Forelimb muscle (tissue), 1 donor: ENCODE data around the gene WWTR1. TPM values are rescaled to one million over a fixed set of nuclear protein-coding genes. Genes with fewer than 3 reads are reported as not detected.

Source experiments
- DNase-seq: peaks from one replicate; pipeline ENCODE4 v3.0.0-alpha.2; 2013; ENCODE audit warnings: low read depth
- polyA plus RNA-seq: library from polyadenylated mRNA; unstranded; fragments of 120-200 nt; gene quantifications from one replicate; pipeline ENCODE4 v1.2.1, GENCODE V29; 2013; ENCODE audit not compliant: insufficient read length

Gene WWTR1
- polyA plus RNA-seq, 1 donor, result 71.8 TPM

GRCh38 chr3:149497966-149498670, 159.7 kb downstream of the WWTR1 start:
- DNase-seq, result no peak

GRCh38 chr3:149496891-149497290, 160.9 kb downstream of the WWTR1 start:
- DNase-seq, result no peak

- DNase-seq, result no peak
Measured at GRCh38 chr3:149495581-149496125, 162.2 kb downstream of the WWTR1 start.

- DNase-seq, result no peak
Measured at GRCh38 chr3:149494759-149495580, 162.9 kb downstream of the WWTR1 start.

GRCh38 chr3:149494022-149494758, 163.6 kb downstream of the WWTR1 start:
- DNase-seq, result peak; percentile 36

DNA sequence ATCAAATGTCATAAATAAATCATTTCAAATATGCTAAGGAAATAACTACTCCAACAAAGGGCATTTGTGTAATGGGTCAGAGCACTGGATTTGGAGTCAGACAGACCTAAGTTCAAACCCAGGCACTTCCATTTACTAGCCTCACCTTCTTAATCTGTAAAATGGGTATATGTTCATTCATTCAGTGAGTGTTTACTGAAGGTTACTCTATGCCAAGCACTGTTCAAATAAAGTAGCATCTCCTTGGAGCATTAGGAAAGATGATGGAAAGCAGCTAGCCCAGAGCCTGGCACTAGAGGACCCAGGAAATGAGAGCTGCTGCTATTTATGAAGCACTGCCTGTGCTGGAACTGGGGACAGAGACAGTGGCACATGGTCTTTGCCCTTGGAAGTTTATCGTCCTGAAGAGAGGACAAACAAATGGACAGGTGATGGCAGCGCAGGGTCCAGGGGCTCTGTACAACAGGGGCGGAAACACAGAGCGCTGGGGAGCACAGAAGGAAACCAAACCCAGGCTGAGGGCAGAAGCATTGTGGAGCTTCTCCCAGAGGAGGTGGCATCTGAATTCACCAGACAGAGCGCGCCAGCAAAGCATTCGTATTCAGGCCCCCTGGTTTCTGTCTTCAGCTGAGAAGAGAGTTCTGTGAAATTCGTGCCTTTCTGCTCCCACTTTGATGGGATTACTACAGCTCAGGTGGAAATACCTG, 164.4 kb downstream of the WWTR1 start:
- DNase-seq, result no peak

DNA sequence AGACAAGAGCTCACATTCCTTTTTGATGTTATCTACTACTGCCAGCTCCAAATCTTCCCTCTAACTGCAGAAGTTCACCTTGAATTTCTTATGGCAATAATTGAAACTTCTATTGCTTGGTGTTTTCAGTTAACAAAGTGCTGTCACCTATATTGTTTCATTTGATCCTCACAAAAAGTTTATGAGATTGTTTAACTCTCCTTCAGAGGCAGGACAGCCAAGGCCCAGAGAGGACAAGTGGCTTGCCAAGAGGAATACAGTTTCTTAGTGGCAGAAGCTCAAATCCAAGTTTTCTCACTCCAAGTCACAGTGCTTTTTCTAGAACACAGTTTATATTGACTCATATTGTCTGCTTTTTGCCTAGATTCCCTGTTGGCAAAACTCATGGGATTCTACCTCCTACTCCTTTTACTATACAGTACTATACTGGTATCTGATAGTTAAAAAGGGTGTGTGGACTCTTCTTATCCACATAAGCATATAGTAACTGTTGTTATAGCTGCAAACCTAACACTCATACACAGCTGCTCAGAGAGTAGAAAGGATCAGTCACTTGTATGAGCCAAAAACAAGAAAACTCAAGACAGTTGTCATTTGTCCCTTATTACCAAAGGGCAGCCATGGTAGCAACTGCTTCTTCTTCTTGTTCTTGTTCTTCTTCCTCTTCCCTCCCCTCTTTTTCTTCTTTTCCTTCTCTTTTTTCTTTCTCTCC, 167.4 kb downstream of the WWTR1 start:
- no peak for DNase-seq

GRCh38 chr3:149489060-149489690, 168.7 kb downstream of the WWTR1 start:
- DNase-seq, result no peak

DNA sequence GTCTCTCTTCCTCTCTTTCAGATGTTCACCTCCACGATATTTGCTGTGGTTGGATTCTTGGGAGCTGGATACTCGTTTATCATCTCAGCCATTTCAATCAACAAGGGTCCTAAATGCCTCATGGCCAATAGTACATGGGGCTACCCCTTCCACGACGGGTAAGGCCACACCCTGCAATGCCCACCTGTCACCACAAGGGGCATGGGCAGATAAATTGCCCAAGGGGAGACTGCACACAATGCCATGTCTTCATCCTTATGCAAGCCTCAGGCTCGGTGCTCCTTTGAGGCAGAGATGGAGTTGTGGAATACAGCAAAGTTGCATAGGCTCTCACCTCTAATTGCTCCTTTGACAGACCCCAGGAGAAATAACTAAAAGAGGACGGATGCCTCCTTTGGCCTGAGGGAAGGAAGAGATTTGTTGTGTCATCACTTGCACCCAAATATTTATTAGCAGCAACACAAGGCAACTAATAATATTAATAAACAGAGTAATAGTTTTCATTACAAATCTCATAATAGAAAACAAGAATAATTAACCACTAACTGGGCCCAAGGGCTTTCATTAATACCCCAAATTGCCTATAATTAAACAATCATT, 170.1 kb downstream of the WWTR1 start:
- DNase-seq, result no peak

DNA sequence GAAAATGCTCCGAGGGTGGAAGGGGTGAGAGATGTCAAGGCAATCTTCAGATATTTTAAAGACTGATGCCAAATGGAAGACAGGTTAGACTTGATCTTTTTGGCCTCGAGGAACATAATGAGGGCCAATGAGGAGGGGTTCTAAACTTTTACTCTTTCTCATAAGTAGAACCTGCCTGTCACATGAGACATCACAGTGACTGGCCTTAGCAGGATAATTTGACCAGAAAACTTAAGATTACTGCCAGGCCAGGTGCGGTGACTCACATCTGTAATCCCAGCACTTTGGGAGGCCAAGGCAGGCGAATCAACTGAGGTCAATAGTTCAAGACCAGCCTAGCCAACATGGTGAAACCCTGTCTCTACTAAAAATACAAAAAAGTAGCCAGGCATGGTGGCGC, 171.1 kb downstream of the WWTR1 start:
- DNase-seq, result no peak

DNA sequence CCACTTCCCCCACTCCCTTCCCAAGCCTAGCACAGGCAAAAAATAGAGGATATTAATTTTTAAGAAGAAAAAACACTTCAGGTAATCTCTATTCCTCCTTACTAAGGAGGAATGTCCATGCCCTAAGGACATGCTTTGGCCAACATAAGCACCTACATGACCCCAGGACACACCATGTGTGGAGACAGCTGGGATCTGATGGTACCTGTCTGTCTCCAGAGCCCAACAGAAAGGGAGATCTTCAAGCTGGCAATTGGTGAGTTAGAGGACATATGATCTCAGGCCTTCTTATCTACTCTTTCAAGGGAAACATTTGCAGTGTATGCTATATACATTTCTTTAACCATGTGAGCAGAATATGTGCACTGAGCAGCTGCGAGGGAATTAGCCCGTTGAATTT, 176.3 kb downstream of the WWTR1 start:
- DNase-seq, result no peak

DNA sequence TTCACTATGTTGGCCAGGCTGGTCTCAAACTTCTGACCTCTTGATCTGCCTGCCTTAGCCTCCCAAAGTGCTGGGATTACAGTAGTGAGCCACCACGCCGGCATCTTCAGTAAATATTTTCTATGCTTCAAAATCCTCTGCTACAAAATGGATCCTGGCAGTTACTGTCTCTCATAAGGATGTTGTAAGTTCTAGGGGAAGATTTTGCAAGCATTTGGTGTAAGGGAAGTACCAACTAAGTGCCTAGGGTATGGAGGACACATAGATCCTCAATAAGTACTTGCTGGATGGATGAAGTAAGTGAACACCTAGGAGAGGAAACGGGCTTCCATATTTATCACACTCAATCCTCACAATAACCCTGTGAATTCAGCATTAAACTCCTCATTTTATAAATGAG, 176.8 kb downstream of the WWTR1 start:
- no peak for DNase-seq

DNA sequence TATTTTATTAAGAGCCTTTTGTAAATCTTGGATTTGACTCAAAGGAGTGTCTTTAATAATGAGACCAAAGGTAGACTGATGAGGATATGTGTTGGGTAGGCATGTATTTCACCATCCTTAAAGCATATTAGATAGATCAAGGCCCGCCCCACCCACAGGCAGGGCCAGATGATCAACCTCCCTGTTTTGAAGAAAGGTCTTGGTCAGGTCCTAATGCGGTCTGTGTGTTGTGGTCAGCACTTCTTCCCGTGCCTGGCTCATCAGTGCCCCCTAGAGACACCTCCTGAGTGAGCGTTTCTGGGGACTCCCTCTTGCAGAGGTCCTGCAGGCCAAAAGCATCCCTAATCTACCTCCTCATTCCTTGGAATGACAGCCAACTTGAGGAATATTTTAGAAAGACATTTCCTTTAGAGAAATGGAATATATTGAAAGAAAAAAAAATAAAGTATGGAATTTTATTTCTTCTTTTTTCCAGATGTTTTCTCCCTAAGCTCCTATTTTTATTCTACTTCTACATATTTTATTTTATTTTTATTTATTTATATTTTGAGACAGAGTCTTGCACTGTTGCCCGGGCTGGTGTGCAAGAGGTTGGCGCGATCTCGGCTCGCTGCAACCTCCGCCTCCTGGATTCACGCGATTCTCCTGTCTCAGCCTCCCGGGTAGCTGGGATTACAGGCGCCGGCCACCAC, 177.4 kb downstream of the WWTR1 start:
- DNase-seq, result no peak

DNA sequence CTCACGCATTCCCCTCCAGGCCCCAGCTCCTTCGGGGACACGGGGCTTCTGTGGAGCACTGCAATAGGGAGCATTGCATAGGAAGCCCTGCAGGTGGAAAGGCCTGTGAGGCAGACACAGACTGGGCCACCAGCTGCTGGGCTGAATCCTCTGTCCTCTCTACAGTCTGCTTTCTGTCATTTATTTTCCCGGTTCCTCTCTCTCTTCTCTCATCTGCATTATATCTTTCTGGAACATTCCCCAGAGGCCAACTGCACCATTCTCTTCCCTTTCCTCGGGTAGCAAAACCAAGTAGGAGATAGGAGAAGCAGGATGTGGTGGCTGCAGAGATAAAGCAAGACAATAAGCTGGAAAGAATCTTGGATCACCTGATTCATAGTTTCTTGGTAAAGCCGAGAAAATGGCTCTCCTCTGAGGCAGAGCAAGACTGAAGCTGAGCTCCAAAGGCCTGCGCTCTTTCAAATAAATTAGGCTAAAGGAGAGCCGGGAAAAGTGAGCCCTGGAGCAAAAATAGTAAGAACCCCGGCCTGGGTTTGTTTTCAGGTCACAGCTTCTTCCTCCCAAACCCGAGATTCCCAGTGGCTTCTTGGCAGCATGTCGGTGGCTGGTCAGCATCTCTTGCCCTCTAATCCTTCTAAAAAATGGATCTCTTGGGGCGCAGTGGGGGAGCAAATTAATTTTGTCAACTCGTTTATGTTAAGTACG, 178.1 kb downstream of the WWTR1 start:
- DNase-seq, result no peak

GRCh38 chr3:149476225-149476624, 181.6 kb downstream of the WWTR1 start:
- DNase-seq, result no peak

- DNase-seq, result no peak
Measured at GRCh38 chr3:149475451-149476060, 182.3 kb downstream of the WWTR1 start.

GRCh38 chr3:149474250-149474817, 183.5 kb downstream of the WWTR1 start, which contains the start of gene TM4SF4:
Gene TM4SF4 (plus strand): TSS chr3:149474697. CDS start chr3:149474878, 181 bp downstream.
- no peak for DNase-seq
